Fibroblast of lung (primary cell): ENCODE data around the gene ADRB2. TPM values are rescaled to one million over a fixed set of nuclear protein-coding genes. Genes with fewer than 3 reads are reported as not detected.

ENCODE experiments used
- DNase-seq, 2 donors: peaks; one replicate each; pipeline versions ENCODE4 v3.0.0 to v3.0.0-alpha.2; 2010; ENCODE audit warnings: low read depth in 2 of 2
- H2AFZ ChIP-seq: 2 replicates; pipeline ENCODE4 v1.5.1; 2012; ENCODE audit warnings: low read length, control low read depth, inconsistent platforms
- H3K27ac ChIP-seq: 2 replicates; pipeline ENCODE4 v1.5.1; 2011; ENCODE audit warnings: low read length, control low read depth; ENCODE audit not compliant: insufficient read depth
- H3K27me3 ChIP-seq: 2 replicates; pipeline ENCODE4 v1.5.1; 2011; ENCODE audit warnings: mild to moderate bottlenecking, low read length; ENCODE audit not compliant: control insufficient read depth, insufficient read depth
- H3K36me3 ChIP-seq: 2 replicates; pipeline ENCODE4 v1.5.1; 2011; ENCODE audit warnings: low read length; ENCODE audit not compliant: control insufficient read depth, insufficient read depth
- H3K4me1 ChIP-seq: 2 replicates; pipeline ENCODE4 v1.5.1; 2011; ENCODE audit warnings: low read length; ENCODE audit not compliant: control insufficient read depth, insufficient read depth; ENCODE audit errors: extremely low read depth
- H3K4me2 ChIP-seq: 2 replicates; pipeline ENCODE4 v1.5.1; 2011; ENCODE audit warnings: low read length, control low read depth; ENCODE audit not compliant: insufficient read depth; ENCODE audit errors: extremely low read depth
- H3K4me3 ChIP-seq, 4 experiments: fragments of 200-600 bp in 1 of 4; sonication (generic) in 1 of 4; replicated peaks in 1 of 4; 2 replicates each; pipeline ENCODE4 v1.5.1; 2011 to 2016; ENCODE audit warnings: low read length in 4 of 4, low read depth in 3 of 4, mild to moderate bottlenecking in 3 of 4, control low read depth in 2 of 4, inconsistent platforms in 1 of 4, mixed read lengths in 1 of 4; ENCODE audit not compliant: insufficient read depth in 1 of 4; ENCODE audit errors: control extremely low read depth in 1 of 4
- H3K79me2 ChIP-seq: 2 replicates; pipeline ENCODE4 v1.5.1; 2012; ENCODE audit warnings: mild to moderate bottlenecking, low read length, inconsistent platforms; ENCODE audit not compliant: control insufficient read depth, insufficient read depth
- H3K9ac ChIP-seq: 2 replicates; pipeline ENCODE4 v1.5.1; 2011; ENCODE audit warnings: mild to moderate bottlenecking, low read length, control low read depth; ENCODE audit not compliant: insufficient read depth
- H3K9me3 ChIP-seq: 2 replicates; pipeline ENCODE4 v1.5.1; 2012; ENCODE audit warnings: low read depth, low read length; ENCODE audit not compliant: control insufficient read depth, insufficient read depth
- H4K20me1 ChIP-seq: 2 replicates; pipeline ENCODE4 v1.5.1; 2011; ENCODE audit warnings: low read length; ENCODE audit not compliant: control insufficient read depth, insufficient read depth; ENCODE audit errors: extremely low read depth
- CTCF ChIP-seq, 2 donors: IDR thresholded peaks in 1 of 2; conservative IDR thresholded peaks in 1 of 2; 1 replicate in 1 of 2; 2 replicates in 1 of 2; pipeline ENCODE4 v1.5.1; 2011 to 2012; ENCODE audit warnings: low read length in 2 of 2, control low read depth in 1 of 2, inconsistent platforms in 1 of 2, low read depth in 1 of 2, mild to moderate bottlenecking in 1 of 2
- EZH2 ChIP-seq: IDR thresholded peaks from 2 replicates; pipeline ENCODE4 v1.5.1; 2012; ENCODE audit warnings: low read length, control low read depth, mild to moderate bottlenecking; ENCODE audit errors: missing control alignments
- polyA plus RNA-seq, 2 donors: library from polyadenylated mRNA; depleted of rRNA in 1 of 2; stranded (reverse) in 1 of 2; unstranded in 1 of 2; fragments of >200 nt; gene quantifications; 2 replicates each; pipeline ENCODE4 v1.2.1, GENCODE V29; 2011 to 2012; ENCODE audit warnings: missing spikeins in 1 of 2
- total RNA-seq: library from RNA; depleted of rRNA; stranded (reverse); fragments of >200 nt; gene quantifications from 2 replicates; pipeline ENCODE4 v1.2.1, GENCODE V29; 2014

ADRB2 gene
- total and polyA plus RNA-seq, 2 donors (not counting 1 experiment from before 2014, with no cell fraction given): 0.60 to 4.5 TPM

- no peak for DNase-seq
These were observed 13.5 kb downstream of the ADRB2 start for GRCh38 chr5:148839960-148840359.

GRCh38 chr5:148840531-148840930, 14.1 kb downstream of the ADRB2 start:
- no peaks in the 10 kb centered on the region for H3K36me3 ChIP-seq
- H3K79me2 ChIP-seq: no peaks in the 10 kb centered on the region
- peak in 1 of 2 donors; percentile 41 for DNase-seq
- H3K4me3 ChIP-seq: no peak overlapping the region
- no peak overlapping the region for H3K27ac ChIP-seq
- H3K4me1 ChIP-seq: peaks cover 6% of the 10 kb centered on the region
- no peak overlapping the region for H2AFZ ChIP-seq
- no peaks in the 10 kb centered on the region for H4K20me1 ChIP-seq
- H3K4me2 ChIP-seq: no peak overlapping the region
- H3K9me3 ChIP-seq: no peaks in the 10 kb centered on the region
- no peak overlapping the region for H3K9ac ChIP-seq
- no peaks in the 10 kb centered on the region for H3K27me3 ChIP-seq
- TF ChIP-seq EZH2 (no peak), CTCF (conservative IDR thresholded peaks at IDR 0.05 in 1 of 2, IDR thresholded peaks at IDR 0.05 in 1 of 2; ENCODE audit: low read depth in 1 of 2, low read length in 2 of 2) (no peak)

More at GRCh38 chr5:148839960-148840359, 13.5 kb downstream of the ADRB2 start:
- Histone ChIP-seq H3K4me1 (peaks cover 6% of the 10 kb centered on the region), H3K9me3 (no peaks in the 10 kb centered on the region), H4K20me1 (no peaks in the 10 kb centered on the region), H2AFZ (no peak overlapping the region), H3K4me2 (no peak overlapping the region), H3K9ac (no peak overlapping the region), H3K27me3 (no peaks in the 10 kb centered on the region), H3K36me3 (no peaks in the 10 kb centered on the region), H3K4me3 (no peak overlapping the region), H3K79me2 (no peaks in the 10 kb centered on the region), H3K27ac (no peak overlapping the region)
- TF ChIP-seq EZH2: no peak
- no peak for TF ChIP-seq CTCF (conservative IDR thresholded peaks at IDR 0.05 in 1 of 2, IDR thresholded peaks at IDR 0.05 in 1 of 2; ENCODE audit: low read depth in 1 of 2, low read length in 2 of 2)

- no peaks in the 10 kb centered on the region for H3K36me3 ChIP-seq
- no peak overlapping the region for H3K4me2 ChIP-seq
- H3K4me1 ChIP-seq: peaks cover 6% of the 10 kb centered on the region
- no peaks in the 10 kb centered on the region for H4K20me1 ChIP-seq
- H3K79me2 ChIP-seq: no peaks in the 10 kb centered on the region
- no peak overlapping the region for H3K9ac ChIP-seq
- no peak for TF ChIP-seq EZH2
- no peak for TF ChIP-seq CTCF (conservative IDR thresholded peaks at IDR 0.05 in 1 of 2, IDR thresholded peaks at IDR 0.05 in 1 of 2; ENCODE audit: low read depth in 1 of 2, low read length in 2 of 2)
- H3K9me3 ChIP-seq: no peaks in the 10 kb centered on the region
- no peak for DNase-seq
- no peak overlapping the region for H3K27ac ChIP-seq
- no peak overlapping the region for H3K4me3 ChIP-seq
- H2AFZ ChIP-seq: no peak overlapping the region
- H3K27me3 ChIP-seq: no peaks in the 10 kb centered on the region
These were observed 15.1 kb downstream of the ADRB2 start for GRCh38 chr5:148841519-148841918.
